Mesenchymal stem cell (in vitro differentiated cells and primary cell): ENCODE measurements around the gene SUN1.

ENCODE experiments used
- DNase-seq: peaks from one replicate; pipeline ENCODE4 v3.0.0-alpha.2; 2013
- H2AFZ ChIP-seq: one replicate; pipeline ENCODE4 v1.6.1; 2013; ENCODE audit warnings: low read depth, mild to moderate bottlenecking, control low read depth, inconsistent platforms, low read length, moderate library complexity
- H2AK5ac ChIP-seq: 2 replicates; pipeline ENCODE4 v1.6.1; 2013; ENCODE audit warnings: low read length, moderate library complexity, mild to moderate bottlenecking, inconsistent platforms; ENCODE audit not compliant: severe bottlenecking
- H2BK120ac ChIP-seq: one replicate; pipeline ENCODE4 v1.6.1; 2013; ENCODE audit warnings: low read depth, mild to moderate bottlenecking, inconsistent platforms, low read length, moderate library complexity
- H2BK12ac ChIP-seq, 2 experiments: one replicate each; pipeline ENCODE4 v1.6.1; 2013; ENCODE audit warnings: inconsistent platforms in 2 of 2, low read length in 2 of 2, mild to moderate bottlenecking in 2 of 2, moderate library complexity in 2 of 2, control low read depth in 1 of 2
- H2BK15ac ChIP-seq: one replicate; pipeline ENCODE4 v1.6.1; 2013; ENCODE audit warnings: mild to moderate bottlenecking, low read depth, inconsistent platforms; ENCODE audit not compliant: poor library complexity, severe bottlenecking
- H2BK5ac ChIP-seq: 2 replicates; pipeline ENCODE4 v1.6.1; 2013; ENCODE audit warnings: low read depth, mild to moderate bottlenecking, low read length, control low read depth, inconsistent platforms; ENCODE audit not compliant: poor library complexity, severe bottlenecking
- H3K14ac ChIP-seq, 2 experiments: one replicate each; pipeline ENCODE4 v1.6.1; 2013; ENCODE audit warnings: inconsistent platforms in 2 of 2, low read length in 2 of 2, control low read depth in 1 of 2, mild to moderate bottlenecking in 1 of 2, moderate library complexity in 1 of 2
- H3K18ac ChIP-seq, 2 experiments: one replicate each; pipeline ENCODE4 v1.6.1; 2013; ENCODE audit warnings: inconsistent platforms in 2 of 2, low read length in 2 of 2, control low read depth in 1 of 2, low read depth in 1 of 2, mild to moderate bottlenecking in 1 of 2
- H3K23ac ChIP-seq, 2 experiments: one replicate each; pipeline ENCODE4 v1.6.1; 2013; ENCODE audit warnings: inconsistent platforms in 2 of 2, low read length in 2 of 2, mild to moderate bottlenecking in 2 of 2, moderate library complexity in 2 of 2, control low read depth in 1 of 2
- H3K27ac ChIP-seq: 2 replicates; pipeline ENCODE4 v1.5.1; 2013; ENCODE audit warnings: mild to moderate bottlenecking, moderate library complexity, low read length, control low read depth, inconsistent platforms; ENCODE audit not compliant: poor library complexity, severe bottlenecking
- H3K27me3 ChIP-seq, 2 experiments: 2 replicates each; pipeline versions ENCODE4 v1.6.1 to v1.7.0; 2013; ENCODE audit warnings: low read length in 2 of 2, mild to moderate bottlenecking in 2 of 2, moderate library complexity in 2 of 2, control low read depth in 1 of 2, inconsistent platforms in 1 of 2; ENCODE audit not compliant: control insufficient read depth in 1 of 2, insufficient read depth in 1 of 2
- H3K36me3 ChIP-seq, 2 experiments: 2 replicates each; pipeline versions ENCODE4 v1.6.1 to v1.7.0; 2013; ENCODE audit warnings: low read length in 2 of 2, control low read depth in 1 of 2, inconsistent platforms in 1 of 2, low read depth in 1 of 2, mild to moderate bottlenecking in 1 of 2; ENCODE audit not compliant: insufficient read depth in 2 of 2, control insufficient read depth in 1 of 2
- H3K4ac ChIP-seq, 2 experiments: one replicate each; pipeline ENCODE4 v1.6.1; 2013; ENCODE audit warnings: inconsistent platforms in 2 of 2, low read length in 2 of 2, mild to moderate bottlenecking in 2 of 2, moderate library complexity in 2 of 2, control low read depth in 1 of 2, low read depth in 1 of 2
- H3K4me1 ChIP-seq: 2 replicates; pipeline ENCODE4 v1.6.1; 2013; ENCODE audit warnings: low read depth, low read length, control low read depth; ENCODE audit not compliant: control insufficient read depth, insufficient read depth
- H3K4me2 ChIP-seq: 2 replicates; pipeline ENCODE4 v1.6.1; 2013; ENCODE audit warnings: low read length, mild to moderate bottlenecking, inconsistent platforms; ENCODE audit not compliant: poor library complexity, severe bottlenecking
- H3K4me3 ChIP-seq, 2 experiments: 2 replicates each; pipeline versions ENCODE4 v1.5.1 to v1.7.0; 2013; ENCODE audit warnings: low read length in 2 of 2, mild to moderate bottlenecking in 2 of 2, control low read depth in 1 of 2, low read depth in 1 of 2; ENCODE audit not compliant: insufficient read depth in 1 of 2
- H3K79me1 ChIP-seq: replicated peaks from 2 replicates; pipeline ENCODE4 v1.6.1; 2013; ENCODE audit warnings: mild to moderate bottlenecking, control low read depth, low read length, inconsistent platforms; ENCODE audit not compliant: poor library complexity, severe bottlenecking
- H3K9ac ChIP-seq: 2 replicates; pipeline ENCODE4 v1.7.0; 2013; ENCODE audit warnings: mild to moderate bottlenecking, low read length, moderate library complexity
- H3K9me3 ChIP-seq: 2 replicates; pipeline ENCODE4 v1.7.0; 2013; ENCODE audit warnings: mild to moderate bottlenecking, low read length; ENCODE audit not compliant: control insufficient read depth
- H4K8ac ChIP-seq: one replicate; pipeline ENCODE4 v1.6.1; 2013; ENCODE audit warnings: inconsistent platforms, mild to moderate bottlenecking, low read length, moderate library complexity
- H4K91ac ChIP-seq: one replicate; pipeline ENCODE4 v1.6.1; 2013; ENCODE audit warnings: mild to moderate bottlenecking, low read length, inconsistent platforms
- WGBS: methylation state at CpG from one replicate; pipeline ENCODE4 v1.1.7; 2013; ENCODE audit warnings: mixed read lengths; 5-methylcytosine and 5-hydroxymethylcytosine counted together

SUN1 gene

DNA sequence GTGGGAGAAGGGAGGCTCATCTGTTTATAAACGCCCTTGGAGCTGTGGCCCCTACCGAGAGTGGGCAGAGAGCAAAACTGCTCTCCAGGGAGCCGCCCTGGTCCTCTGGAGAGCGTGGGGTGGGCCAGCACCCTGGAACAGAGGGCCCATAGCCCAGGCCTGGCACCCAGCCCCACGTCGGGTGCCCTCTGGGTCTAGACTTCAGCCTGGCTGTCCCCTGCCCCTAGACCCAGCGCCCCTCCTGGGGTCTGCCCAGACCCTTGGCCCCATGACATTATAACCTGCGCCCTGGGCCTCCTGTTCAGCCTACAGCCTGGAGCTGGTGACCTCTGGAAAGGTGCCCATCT lies 68.7 kb downstream of the SUN1 start:
- Histone ChIP-seq H4K91ac (peak overlapping the region; percentile 43), H3K9me3 (no peaks in the 10 kb centered on the region)

GRCh38 chr7:901388-902154 lies 69.3 kb downstream of the SUN1 start:
- Histone ChIP-seq H3K4ac (peak overlapping the region; percentile 3 to 84), H3K9me3 (no peaks in the 10 kb centered on the region)
- 17% methylated on average over 20 of the region's 24 CpGs for WGBS

More for the DNA sequence above, 68.7 kb downstream of the SUN1 start:
- peaks cover 17% of the 10 kb centered on the region for H3K4me1 ChIP-seq
- DNase-seq, result no peak
- peak overlapping the region; percentile 70 for H4K8ac ChIP-seq
- H3K9ac ChIP-seq, result no peak overlapping the region
- peak overlapping the region; percentile 3 to 84 for H3K4ac ChIP-seq
- H3K27ac ChIP-seq, result no peak overlapping the region
- no peak overlapping the region for H2BK15ac ChIP-seq
- H3K23ac ChIP-seq, result no peak overlapping the region
- H3K4me2 ChIP-seq, result no peak overlapping the region
- no peak overlapping the region for H2BK5ac ChIP-seq
- no peak overlapping the region for H3K14ac ChIP-seq
- peak overlapping the region; percentile 6 to 7 for H2BK12ac ChIP-seq
- peaks cover 12 to 35% of the 10 kb centered on the region in 2 experiments for H3K36me3 ChIP-seq
- no peak overlapping the region for H2AFZ ChIP-seq
- H3K4me3 ChIP-seq, result no peak overlapping the region
- no peaks in the 10 kb centered on the region for H3K79me1 ChIP-seq
- WGBS, result 89% methylated on average over 8 of the region's 8 CpGs
- peak overlapping the region; percentile 40 to 73 for H3K18ac ChIP-seq
- no peak overlapping the region for H2AK5ac ChIP-seq
- H3K27me3 ChIP-seq, result peaks cover 21 to 23% of the 10 kb centered on the region in 2 experiments
- no peak overlapping the region for H2BK120ac ChIP-seq

DNA sequence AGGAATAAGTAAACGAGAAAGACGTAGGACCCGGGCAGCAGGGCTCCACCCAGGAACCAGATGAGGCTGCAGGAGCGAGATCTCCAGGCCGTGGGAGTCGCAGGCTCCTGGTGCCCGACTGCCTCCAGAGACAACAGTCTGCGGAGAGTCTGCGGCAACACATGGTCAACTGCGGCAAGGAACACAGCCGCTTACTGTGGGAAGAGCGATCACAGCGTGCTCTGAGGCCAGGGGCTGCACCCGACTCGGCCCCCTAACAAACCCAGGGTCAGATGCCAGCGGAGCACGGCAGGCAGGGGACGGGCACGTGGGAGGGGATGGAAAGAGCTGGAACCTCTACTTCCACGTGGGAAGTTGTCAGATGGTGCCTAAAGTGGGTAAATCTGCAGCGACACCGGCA lies 70.7 kb downstream of the SUN1 start:
- Histone ChIP-seq H3K9me3 (no peaks in the 10 kb centered on the region), H3K4me3 (no peak overlapping the region), H3K27me3 (peaks cover 23 to 32% of the 10 kb centered on the region in 2 experiments), H3K18ac (no peak overlapping the region), H2AFZ (no peak overlapping the region), H3K36me3 (peaks cover 0 to 16% of the 10 kb centered on the region in 2 experiments), H2AK5ac (no peak overlapping the region), H2BK120ac (no peak overlapping the region), H3K9ac (no peak overlapping the region), H3K4me1 (peaks cover 11% of the 10 kb centered on the region), H4K91ac (no peak overlapping the region), H3K14ac (no peak overlapping the region), H4K8ac (no peak overlapping the region), H2BK12ac (no peak overlapping the region), H3K23ac (no peak overlapping the region), H2BK5ac (no peak overlapping the region), H3K4me2 (no peak overlapping the region), H2BK15ac (no peak overlapping the region), H3K4ac (no peak overlapping the region), H3K27ac (no peak overlapping the region), H3K79me1 (no peaks in the 10 kb centered on the region)
- 87% methylated on average over 22 of the region's 22 CpGs for WGBS
- DNase-seq, result no peak

More at GRCh38 chr7:901388-902154, 69.3 kb downstream of the SUN1 start:
- Histone ChIP-seq H3K14ac (no peak overlapping the region), H2BK120ac (no peak overlapping the region), H3K18ac (peak overlapping the region; percentile 40 to 74), H3K4me1 (peaks cover 17% of the 10 kb centered on the region), H3K9ac (no peak overlapping the region), H2BK5ac (no peak overlapping the region), H2AK5ac (no peak overlapping the region), H2AFZ (no peak overlapping the region), H3K79me1 (no peaks in the 10 kb centered on the region), H3K4me2 (peak overlapping the region; percentile 46), H3K23ac (no peak overlapping the region), H3K27ac (no peak overlapping the region), H4K91ac (peak overlapping the region; percentile 70), H3K36me3 (peaks cover 7 to 31% of the 10 kb centered on the region in 2 experiments), H4K8ac (peak overlapping the region; percentile 70), H2BK15ac (peak overlapping the region; percentile 78), H3K4me3 (no peak overlapping the region), H2BK12ac (peak overlapping the region; percentile 6 to 7), H3K27me3 (peaks cover 21 to 23% of the 10 kb centered on the region in 2 experiments)
- DNase-seq, result peak; percentile 90

DNA sequence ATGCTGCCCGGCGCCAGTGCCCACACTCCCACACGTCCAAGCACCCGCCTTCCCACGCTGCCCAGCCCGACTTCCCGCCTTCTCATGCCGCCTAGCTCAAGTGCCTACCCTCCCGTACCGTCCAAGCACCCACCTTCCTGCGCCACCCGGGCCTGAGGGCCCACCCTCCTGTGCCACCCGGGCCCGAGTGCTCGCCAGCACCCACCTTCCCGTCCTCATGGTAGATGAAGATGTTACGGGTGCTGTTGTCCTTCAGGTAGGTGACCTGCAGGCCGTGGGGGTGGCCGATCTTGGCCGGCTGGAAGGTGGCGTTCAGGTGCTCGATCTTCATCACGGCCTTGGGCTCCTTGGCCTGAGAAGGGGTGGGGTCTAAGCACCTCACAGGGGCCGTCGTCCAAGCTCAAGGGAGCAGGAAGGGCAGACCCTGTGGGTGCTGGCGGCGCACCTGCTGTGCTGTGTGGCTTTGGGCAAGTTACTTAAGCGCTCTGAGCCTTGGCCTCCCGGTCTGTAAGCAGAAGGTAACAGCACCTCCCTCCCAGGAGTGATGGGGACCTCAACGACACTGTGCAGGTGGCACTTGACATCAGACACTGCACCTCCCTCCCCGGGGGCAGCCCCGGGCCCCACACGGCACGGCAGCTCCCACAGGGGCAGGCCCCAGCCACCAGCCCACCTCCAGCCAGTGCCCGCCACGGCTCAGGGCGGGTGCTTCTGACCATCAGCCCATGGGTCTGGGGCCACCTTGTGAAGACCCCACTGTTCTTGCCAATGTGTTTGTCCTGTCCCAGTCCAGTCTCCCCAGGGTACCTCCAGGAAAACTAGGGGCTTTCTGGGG lies 71.9 kb downstream of the SUN1 start:
- Histone ChIP-seq H3K23ac (no peak overlapping the region), H3K36me3 (peaks cover 0 to 5% of the 10 kb centered on the region in 2 experiments), H4K91ac (peak overlapping the region; percentile 59), H3K18ac (no peak overlapping the region), H2BK15ac (peak overlapping the region; percentile 67), H2BK12ac (no peak overlapping the region), H3K4ac (no peak overlapping the region), H2AK5ac (no peak overlapping the region), H3K4me3 (peak overlapping the region in 1 of 2 experiments; percentile 9), H2BK5ac (no peak overlapping the region), H3K14ac (no peak overlapping the region), H3K79me1 (no peaks in the 10 kb centered on the region), H3K27ac (no peak overlapping the region), H3K9ac (peak overlapping the region; percentile 70), H3K4me1 (peaks cover 14% of the 10 kb centered on the region), H3K9me3 (no peaks in the 10 kb centered on the region), H3K27me3 (peaks cover 27 to 39% of the 10 kb centered on the region in 2 experiments), H2BK120ac (peak overlapping the region; percentile 9), H3K4me2 (no peak overlapping the region), H2AFZ (no peak overlapping the region), H4K8ac (peak overlapping the region; percentile 17)
- WGBS, result 90% methylated on average over 37 of the region's 37 CpGs
- DNase-seq, result no peak
